ENCODE measurements around the gene GCN1.

GRCh38 chr12:120132054-120132836 is 62.3 kb downstream of the GCN1 start:
- TF ChIP-seq EZH2 (IDR thresholded peaks at IDR 0.05; ENCODE audit: low read length, missing control alignments): no peak
- no peak for TF ChIP-seq CTCF (conservative IDR thresholded peaks at IDR 0.05 in 1 of 2, IDR thresholded peaks at IDR 0.05 in 1 of 2; ENCODE audit: low read depth in 1 of 2, low read length in 2 of 2)
